Measurements from ENCODE around the gene TRAF5. TPM values are rescaled to one million over a fixed set of nuclear protein-coding genes. Genes with fewer than 3 reads are reported as not detected.
A peak's percentile ranks its signal among the peaks of the same experiment; 100 is the strongest.

The TRAF5 gene
- total RNA-seq, 1 donor from 2014 or later = 10.0 TPM

GRCh38 chr1:211328084-211328694 lies 1.6 kb downstream of the TRAF5 start:
- DNase-seq (ENCODE audit: low read depth in 2 of 2) = no peak

GRCh38 chr1:211328866-211329475 lies 2.3 kb downstream of the TRAF5 start:
- DNase-seq (ENCODE audit: low read depth in 2 of 2) = no peak

GRCh38 chr1:211329764-211330201 lies 3.1 kb downstream of the TRAF5 start:
- no peak for DNase-seq (ENCODE audit: low read depth in 2 of 2)

GRCh38 chr1:211330282-211330936 lies 3.8 kb downstream of the TRAF5 start:
- no peak for DNase-seq (ENCODE audit: low read depth in 2 of 2)

GRCh38 chr1:211331011-211331709 lies 4.5 kb downstream of the TRAF5 start:
- no peak for DNase-seq (ENCODE audit: low read depth in 2 of 2)

- DNase-seq (ENCODE audit: low read depth in 2 of 2) = peak in 1 of 2 donors; percentile 18
These were observed 5.5 kb downstream of the TRAF5 start for GRCh38 chr1:211332036-211332616.

GRCh38 chr1:211332830-211333229 lies 6.2 kb downstream of the TRAF5 start:
- no peak for DNase-seq (ENCODE audit: low read depth in 2 of 2)

GRCh38 chr1:211333906-211334305 lies 7.3 kb downstream of the TRAF5 start:
- DNase-seq (ENCODE audit: low read depth in 2 of 2) = peak in 1 of 2 donors; percentile 16

- DNase-seq (ENCODE audit: low read depth in 2 of 2) = no peak
These were observed 8.4 kb downstream of the TRAF5 start for GRCh38 chr1:211334986-211335385.

- DNase-seq (ENCODE audit: low read depth in 2 of 2) = no peak
These were observed 9.0 kb downstream of the TRAF5 start for GRCh38 chr1:211335522-211336157.

- no peak for DNase-seq (ENCODE audit: low read depth in 2 of 2)
These were observed 9.5 kb downstream of the TRAF5 start for GRCh38 chr1:211336161-211336560.

- no peak for DNase-seq (ENCODE audit: low read depth in 2 of 2)
These were observed 10.1 kb downstream of the TRAF5 start for GRCh38 chr1:211336775-211337174.

GRCh38 chr1:211337430-211338223 lies 11.0 kb downstream of the TRAF5 start:
- DNase-seq (ENCODE audit: low read depth in 2 of 2) = no peak

- no peak for DNase-seq (ENCODE audit: low read depth in 2 of 2)
These were observed 11.6 kb downstream of the TRAF5 start for GRCh38 chr1:211338224-211338620.

- DNase-seq (ENCODE audit: low read depth in 2 of 2) = no peak
These were observed 13.0 kb downstream of the TRAF5 start for GRCh38 chr1:211339631-211340041.

GRCh38 chr1:211340622-211341507 lies 14.2 kb downstream of the TRAF5 start:
- DNase-seq (ENCODE audit: low read depth in 2 of 2) = no peak

- DNase-seq (ENCODE audit: low read depth in 2 of 2) = no peak
These were observed 15.4 kb downstream of the TRAF5 start for GRCh38 chr1:211341999-211342398.

GRCh38 chr1:211343607-211344006 lies 17.0 kb downstream of the TRAF5 start:
- no peak for DNase-seq (ENCODE audit: low read depth in 2 of 2)

- no peak for DNase-seq (ENCODE audit: low read depth in 2 of 2)
These were observed 17.6 kb downstream of the TRAF5 start for GRCh38 chr1:211344152-211344618.

All from dermis microvascular lymphatic vessel endothelial cell (primary cell).